Measurements from ENCODE around the gene GDE1. TPM values are rescaled to one million over a fixed set of nuclear protein-coding genes. Genes with fewer than 3 reads are reported as not detected.

GDE1 gene
- total RNA-seq, 1 donor from 2014 or later, result 116 TPM

- ATAC-seq (ENCODE audit: poor library complexity) (no peak), DNase-seq (no peak)
- intact Hi-C loops (cut with DNase I), result no loop called here
Measured at GRCh38 chr16:19525385-19525723, 3.5 kb upstream of the GDE1 start.

GRCh38 chr16:19524616-19525384 lies 2.9 kb upstream of the GDE1 start:
- intact Hi-C loops (cut with DNase I), result no loop called here
- ATAC-seq (ENCODE audit: poor library complexity), result no peak
- no peak for DNase-seq

- ATAC-seq (ENCODE audit: poor library complexity), result peak; percentile 2
- DNase-seq, result no peak
Measured at GRCh38 chr16:19524356-19524615, 2.4 kb upstream of the GDE1 start.

GRCh38 chr16:19523559-19524355 lies 1.9 kb upstream of the GDE1 start, which contains the start of gene CCP110:
CCP110 (plus strand) TSS chr16:19523942; CDS start chr16:19527882, 3,940 bp downstream.
- intact Hi-C loops (cut with DNase I), result no loop called here

More at GRCh38 chr16:19524356-19524615, 2.4 kb upstream of the GDE1 start:
- intact Hi-C loops (cut with DNase I), result no loop called here

GRCh38 chr16:19523184-19523558 lies 1.3 kb upstream of the GDE1 start:
- intact Hi-C loops (cut with DNase I), result no loop called here
- ATAC-seq (ENCODE audit: poor library complexity), result no peak
- DNase-seq, result peak; percentile 40

More at GRCh38 chr16:19523559-19524355, 1.9 kb upstream of the GDE1 start, which contains the start of gene CCP110:
- ATAC-seq (ENCODE audit: poor library complexity) (peak; percentile 93), DNase-seq (peak; percentile 99)

DNA sequence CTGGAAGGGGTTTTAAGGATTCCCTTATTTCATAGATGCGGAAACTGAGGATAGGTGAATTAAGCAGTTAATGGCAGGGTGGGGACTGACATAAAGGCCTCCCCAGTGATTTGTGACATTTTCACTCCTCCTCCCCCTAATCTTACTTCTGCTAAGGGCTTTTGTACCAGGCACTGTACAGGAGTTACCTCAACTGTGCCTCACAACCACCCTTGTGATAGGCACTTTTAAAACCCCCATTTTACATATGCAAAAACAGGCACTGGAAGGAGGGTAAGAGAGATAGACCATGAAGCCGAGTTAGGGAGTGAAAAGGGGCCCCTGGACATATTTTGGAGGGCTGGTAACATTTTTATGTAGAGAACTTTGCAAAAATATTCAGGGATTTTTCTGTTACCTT lies 862 bp upstream of the GDE1 start:
- no peak for ATAC-seq (ENCODE audit: poor library complexity)
- intact Hi-C loops (cut with DNase I), result no loop called here
- no peak for DNase-seq

DNA sequence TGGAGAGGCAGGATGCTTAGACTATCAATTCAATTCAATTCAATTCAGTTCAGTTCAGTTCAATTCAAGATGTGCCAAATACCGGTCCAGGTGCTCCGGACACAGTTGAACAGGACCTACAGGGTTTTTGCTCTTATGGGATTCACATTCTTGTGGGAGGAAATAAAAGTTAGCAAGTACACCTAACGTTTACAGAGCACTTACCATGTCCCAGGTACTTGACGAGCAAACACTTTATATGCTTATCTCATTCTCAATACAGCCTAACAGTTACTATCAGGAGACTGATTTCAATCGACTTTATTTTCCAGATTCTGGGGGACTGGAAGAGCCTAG lies 467 bp upstream of the GDE1 start:
- ATAC-seq (ENCODE audit: poor library complexity), result no peak
- intact Hi-C loops (cut with DNase I), result no loop called here
- no peak for DNase-seq

- ATAC-seq (ENCODE audit: poor library complexity) (no peak), DNase-seq (no peak)
- intact Hi-C loops (cut with DNase I), result no loop called here
Measured at GRCh38 chr16:19520861-19521331, 1.0 kb downstream of the GDE1 start.

- no peak for DNase-seq
- intact Hi-C loops (cut with DNase I), result no loop called here
- ATAC-seq (ENCODE audit: poor library complexity), result no peak
Measured at GRCh38 chr16:19518388-19518787, 3.5 kb downstream of the GDE1 start.

DNA sequence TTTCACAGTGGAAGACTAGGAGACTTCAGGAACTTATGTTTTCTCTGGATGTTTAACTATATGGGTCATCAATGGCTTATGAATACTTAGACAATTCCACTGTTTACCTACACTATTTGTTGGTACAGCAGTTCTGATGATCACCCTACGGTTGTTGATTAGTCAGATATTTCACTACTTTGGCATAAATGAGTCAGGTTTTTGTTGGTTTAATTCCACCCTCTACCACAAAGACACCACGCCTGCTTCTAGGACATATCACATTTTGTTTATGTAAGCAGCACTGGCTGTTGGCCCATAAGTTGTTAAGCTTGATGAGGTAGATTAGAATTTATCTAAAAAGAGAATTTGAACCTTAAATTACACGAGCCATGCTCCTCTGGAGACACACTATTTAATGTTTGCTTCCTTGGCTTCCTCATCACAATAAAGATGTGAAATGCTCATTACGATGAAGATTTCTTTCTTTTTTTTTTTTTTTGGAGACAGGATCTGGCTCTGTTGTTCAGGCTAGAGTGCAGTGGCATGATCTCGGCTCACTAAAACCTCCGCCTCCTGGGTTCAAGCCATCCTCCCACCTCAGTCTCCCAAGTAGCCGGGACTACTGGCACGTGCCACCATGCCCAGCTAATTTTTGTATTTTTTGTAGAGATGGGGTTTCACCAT lies 4.3 kb downstream of the GDE1 start:
- DNase-seq, result no peak
- ATAC-seq (ENCODE audit: poor library complexity), result no peak
- intact Hi-C loops (cut with DNase I), result no loop called here

GRCh38 chr16:19515757-19516156 lies 6.1 kb downstream of the GDE1 start:
- ATAC-seq (ENCODE audit: poor library complexity) (no peak), DNase-seq (no peak)
- intact Hi-C loops (cut with DNase I), result no loop called here

GRCh38 chr16:19513377-19514053 lies 8.4 kb downstream of the GDE1 start:
- intact Hi-C loops (cut with DNase I), result no loop called here
- ATAC-seq (ENCODE audit: poor library complexity) (peak; percentile 66), DNase-seq (no peak)

GRCh38 chr16:19512297-19512696 lies 9.6 kb downstream of the GDE1 start:
- intact Hi-C loops (cut with DNase I), result no loop called here
- ATAC-seq (ENCODE audit: poor library complexity) (no peak), DNase-seq (no peak)

DNA sequence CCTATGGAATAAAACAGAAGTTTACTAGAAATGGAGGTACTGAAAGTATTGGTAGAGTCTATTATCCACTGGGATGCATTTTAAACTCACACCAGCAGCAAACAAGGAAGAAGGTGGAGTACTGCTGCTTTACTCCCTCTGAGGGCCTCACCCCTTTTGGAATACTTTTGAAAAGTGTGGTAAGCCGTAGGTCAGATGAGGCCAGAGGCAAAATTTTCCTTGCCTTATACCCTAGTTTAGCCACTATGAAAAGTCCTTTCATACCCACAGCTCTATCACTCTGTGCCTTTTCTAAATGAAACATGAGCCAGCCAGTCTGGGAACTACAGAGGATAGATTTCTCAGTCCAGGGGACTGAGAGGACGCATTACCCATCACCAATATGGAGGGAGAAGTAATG lies 14.0 kb downstream of the GDE1 start:
- no peak for ATAC-seq (ENCODE audit: poor library complexity)
- DNase-seq, result no peak
- intact Hi-C loops (cut with DNase I), result loop anchor here (10.0 kb wide), 1 partner anchor 423 kb away; no protein-coding TSS in a partner anchor

DNA sequence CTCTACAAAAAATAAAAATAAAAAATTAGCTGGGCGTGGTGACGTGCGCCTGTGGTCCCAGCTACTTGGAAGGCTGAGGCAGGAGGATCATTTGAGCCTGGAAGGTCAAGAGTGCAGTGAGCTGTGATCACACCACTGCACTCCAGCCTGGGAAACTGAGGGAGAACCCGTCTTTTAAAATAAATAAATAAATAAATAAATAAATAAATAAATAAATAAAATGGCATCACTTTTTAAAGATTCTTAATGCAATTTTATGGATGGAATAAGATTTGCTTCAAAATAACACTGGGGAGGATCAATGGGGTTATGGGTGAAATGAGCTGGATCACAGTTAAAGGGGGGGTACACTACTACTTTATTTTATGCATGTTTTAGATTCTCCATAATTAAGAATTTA lies 14.9 kb downstream of the GDE1 start:
- ATAC-seq (ENCODE audit: poor library complexity) (no peak), DNase-seq (no peak)
- intact Hi-C loops (cut with DNase I), result loop anchor here (10.0 kb wide), 1 partner anchor 422 kb away; no protein-coding TSS in a partner anchor

GRCh38 chr16:19505600-19506303 lies 16.1 kb downstream of the GDE1 start:
- DNase-seq (no peak), ATAC-seq (ENCODE audit: poor library complexity) (peak; percentile 51)
- intact Hi-C loops (cut with DNase I), result loop anchor here (10.0 kb wide), 1 partner anchor 421 kb away; no protein-coding TSS in a partner anchor

- DNase-seq (no peak), ATAC-seq (ENCODE audit: poor library complexity) (no peak)
- intact Hi-C loops (cut with DNase I), result loop anchor here (10.0 kb wide), 1 partner anchor 419 kb away; no protein-coding TSS in a partner anchor
Measured at GRCh38 chr16:19503461-19504075, 18.3 kb downstream of the GDE1 start.

Measured in Right ventricle myocardium superior (tissue), 1 donor.